H1 (cell line): ENCODE data around the gene TIFAB. TPM values are rescaled to one million over a fixed set of nuclear protein-coding genes. Genes with fewer than 3 reads are reported as not detected.
A peak's percentile ranks its signal among the peaks of the same experiment; 100 is the strongest.

Experiments
- CTCF ChIA-PET: fragments of 300-600 bp; sonication (Branson Sonifier 250); formaldehyde crosslinking; loops from one replicate; lab custom pipeline; 2021; ENCODE audit not compliant: partially characterized antibody; lab: Charles Lee
- POLR2A ChIA-PET: fragments of 300-600 bp; sonication (Branson Sonifier 250); formaldehyde crosslinking; loops from one replicate; lab custom pipeline; 2021; ENCODE audit warnings: inconsistent platforms; ENCODE audit not compliant: partially characterized antibody; lab: Charles Lee
- DNase-seq, 2 experiments: peaks; one replicate each; pipeline versions ENCODE4 v3.0.0 to v3.0.0-alpha.2; 2010 to 2022; ENCODE audit warnings: low spot score in 2 of 2, low read depth in 1 of 2, mixed read lengths in 1 of 2
- FAIRE-seq: peaks from 2 replicates; lab custom pipeline; 2011; peaks lifted over from hg19 to GRCh38; lab: Jason Lieb, UNC
- H2AFZ ChIP-seq: 2 replicates; pipeline ENCODE4 v1.8.1; 2012; ENCODE audit warnings: low read length, inconsistent platforms
- H2AK5ac ChIP-seq: 2 replicates; pipeline ENCODE4 v1.6.1; 2013; ENCODE audit warnings: low read depth, low read length
- H2BK120ac ChIP-seq: replicated peaks from 2 replicates; pipeline ENCODE3; 2013; ENCODE audit warnings: low read depth, low read length, inconsistent platforms
- H2BK12ac ChIP-seq: 2 replicates; pipeline ENCODE4 v1.6.1; 2013; ENCODE audit warnings: low read depth, low read length
- H2BK15ac ChIP-seq: 2 replicates; pipeline ENCODE4 v1.6.1; 2013; ENCODE audit warnings: low read length
- H2BK20ac ChIP-seq: 2 replicates; pipeline ENCODE4 v1.6.1; 2013; ENCODE audit warnings: low read length
- H2BK5ac ChIP-seq: 2 replicates; pipeline ENCODE4 v1.6.1; 2013; ENCODE audit warnings: low read depth, low read length
- H3K14ac ChIP-seq: 2 replicates; pipeline ENCODE4 v1.6.1; 2013; ENCODE audit warnings: inconsistent platforms; ENCODE audit not compliant: insufficient read length
- H3K18ac ChIP-seq: 2 replicates; pipeline ENCODE4 v1.6.1; 2013; ENCODE audit warnings: low read length; ENCODE audit errors: extremely low read depth
- H3K23ac ChIP-seq: 2 replicates; pipeline ENCODE4 v1.6.1; 2013; ENCODE audit warnings: inconsistent platforms; ENCODE audit not compliant: insufficient read length
- H3K23me2 ChIP-seq: 2 replicates; pipeline ENCODE4 v1.6.1; 2013; ENCODE audit warnings: low read depth, low read length
- H3K27ac ChIP-seq: 2 replicates; pipeline ENCODE4 v1.6.1; 2011; ENCODE audit warnings: low read depth, low read length, inconsistent platforms
- H3K27me3 ChIP-seq, 4 experiments: replicated peaks in 1 of 4; 1 replicate in 1 of 4; 2 replicates in 3 of 4; pipeline versions ENCODE4 v1.6.1 to v1.8.1; 2011 to 2013; ENCODE audit warnings: low read length in 3 of 4, mild to moderate bottlenecking in 3 of 4, inconsistent platforms in 2 of 4, mixed read lengths in 2 of 4, moderate library complexity in 1 of 4; ENCODE audit not compliant: control insufficient read depth in 3 of 4, insufficient read depth in 3 of 4; ENCODE audit errors: extremely low read depth in 1 of 4
- H3K36me3 ChIP-seq, 4 experiments: 2 replicates each; pipeline versions ENCODE4 v1.6.1 to v1.8.1; 2011 to 2013; ENCODE audit warnings: mild to moderate bottlenecking in 4 of 4, low read length in 3 of 4, moderate library complexity in 2 of 4, control low read depth in 1 of 4, inconsistent platforms in 1 of 4; ENCODE audit not compliant: insufficient read depth in 4 of 4, control insufficient read depth in 2 of 4
- H3K4ac ChIP-seq: replicated peaks from 2 replicates; pipeline ENCODE3; 2013; ENCODE audit warnings: low read length, low read depth, mixed read lengths, inconsistent platforms; ENCODE audit not compliant: insufficient read length
- H3K4me1 ChIP-seq, 4 experiments: replicated peaks in 1 of 4; 1 replicate in 1 of 4; 2 replicates in 3 of 4; pipeline versions ENCODE4 v1.6.1 to v1.8.1; 2011 to 2013; ENCODE audit warnings: low read length in 3 of 4, inconsistent platforms in 2 of 4, mixed read lengths in 1 of 4; ENCODE audit not compliant: insufficient read depth in 4 of 4, control insufficient read depth in 3 of 4
- H3K4me2 ChIP-seq, 2 experiments: 2 replicates each; pipeline versions ENCODE4 v1.6.1 to v1.8.1; 2011 to 2013; ENCODE audit warnings: low read depth in 2 of 2, low read length in 2 of 2, control low read depth in 1 of 2, inconsistent platforms in 1 of 2, mild to moderate bottlenecking in 1 of 2; ENCODE audit not compliant: insufficient read depth in 1 of 2
- H3K4me3 ChIP-seq, 4 experiments: fragments of 200-600, 300-600 bp in 1 of 4; sonication (generic), shearing (Covaris generic), sonication (Bioruptor Twin) in 1 of 4; 2 replicates each; pipeline versions ENCODE4 v1.5.1 to v1.8.1; 2011 to 2016; ENCODE audit warnings: low read length in 4 of 4, low read depth in 3 of 4, control low read depth in 2 of 4, inconsistent platforms in 2 of 4, mild to moderate bottlenecking in 2 of 4, mixed read lengths in 1 of 4, moderate library complexity in 1 of 4; ENCODE audit not compliant: insufficient read depth in 2 of 4; ENCODE audit errors: extremely low read depth in 1 of 4
- H3K56ac ChIP-seq: replicated peaks from 2 replicates; pipeline ENCODE3; 2013; ENCODE audit warnings: low read depth, mild to moderate bottlenecking, mixed read lengths, low read length, inconsistent platforms; ENCODE audit not compliant: insufficient read length
- H3K79me1 ChIP-seq: 2 replicates; pipeline ENCODE4 v1.6.1; 2013; ENCODE audit warnings: low read depth, low read length, control low read depth
- H3K79me2 ChIP-seq, 2 experiments: 2 replicates each; pipeline versions ENCODE4 v1.6.1 to v1.8.1; 2012 to 2013; ENCODE audit warnings: low read length in 2 of 2, mild to moderate bottlenecking in 2 of 2, inconsistent platforms in 1 of 2; ENCODE audit not compliant: insufficient read depth in 2 of 2, control insufficient read depth in 1 of 2
- H3K9ac ChIP-seq, 4 experiments: replicated peaks in 1 of 4; 1 replicate in 1 of 4; 2 replicates in 3 of 4; pipeline versions ENCODE4 v1.6.1 to v1.8.1; 2011 to 2013; ENCODE audit warnings: low read depth in 3 of 4, low read length in 3 of 4, control low read depth in 2 of 4, mild to moderate bottlenecking in 2 of 4, moderate library complexity in 2 of 4, inconsistent platforms in 1 of 4; ENCODE audit errors: extremely low read depth in 1 of 4
- H3K9me3 ChIP-seq, 2 experiments: 2 replicates each; pipeline versions ENCODE4 v1.6.1 to v1.8.1; 2012 to 2013; ENCODE audit warnings: mild to moderate bottlenecking in 2 of 2, moderate library complexity in 2 of 2, control low read depth in 1 of 2, inconsistent platforms in 1 of 2, low read depth in 1 of 2, low read length in 1 of 2, mixed read lengths in 1 of 2; ENCODE audit not compliant: insufficient read depth in 2 of 2
- H4K20me1 ChIP-seq, 2 experiments: replicated peaks in 1 of 2; 2 replicates each; pipeline versions ENCODE3 to v1.8.1; 2011 to 2013; ENCODE audit warnings: inconsistent platforms in 2 of 2, low read length in 2 of 2, mild to moderate bottlenecking in 1 of 2; ENCODE audit not compliant: insufficient read depth in 2 of 2, control insufficient read depth in 1 of 2
- H4K5ac ChIP-seq: 2 replicates; pipeline ENCODE4 v1.6.1; 2013; ENCODE audit warnings: low read length, low read depth, mixed read lengths, inconsistent platforms; ENCODE audit not compliant: insufficient read length
- H4K8ac ChIP-seq: 2 replicates; pipeline ENCODE4 v1.8.0; 2013; ENCODE audit warnings: mild to moderate bottlenecking, moderate library complexity, low read length, inconsistent platforms; ENCODE audit not compliant: insufficient read depth; ENCODE audit errors: extremely low read depth
- H4K91ac ChIP-seq: replicated peaks from 2 replicates; pipeline ENCODE3; 2013; ENCODE audit warnings: low read length, mixed read lengths, inconsistent platforms; ENCODE audit not compliant: insufficient read length
- ASH2L ChIP-seq: fragments of 200-600, 300-600 bp; sonication (generic); IDR thresholded peaks from one replicate; pipeline ENCODE4 v1.7.1; 2017; ENCODE audit warnings: low read length
- CHD2 ChIP-seq: IDR thresholded peaks from 2 replicates; pipeline ENCODE4 v1.6.1; 2012; ENCODE audit warnings: low read length, improper control_type of control experiment
- JUN ChIP-seq: IDR thresholded peaks from 2 replicates; pipeline ENCODE4 v1.6.1; 2011; ENCODE audit warnings: low read depth, mild to moderate bottlenecking, improper control_type of control experiment, low read length
- SAP30 ChIP-seq: fragments of 300-600 bp; sonication (generic); IDR thresholded peaks from 2 replicates; pipeline ENCODE4 v1.7.1; 2012; ENCODE audit warnings: low read length, moderate library complexity, mild to moderate bottlenecking, inconsistent platforms; ENCODE audit not compliant: insufficient read depth, insufficient replicate concordance
- WGBS, 2 experiments: shearing (Covaris generic) in 1 of 2; methylation state at CpG; one replicate each; pipeline versions ENCODE4 v1.1.6 to v1.1.7; 2013 to 2015; ENCODE audit warnings: low lambda C conversion rate in 2 of 2, mixed read lengths in 2 of 2, inconsistent platforms in 1 of 2, low coverage in 1 of 2, missing lambda C conversion rate in 1 of 2; ENCODE audit not compliant: insufficient replicate concordance in 2 of 2, insufficient coverage in 1 of 2, insufficient read length in 1 of 2; ENCODE audit errors: extremely low coverage in 1 of 2, missing lambda C conversion rate in 1 of 2; 5-methylcytosine and 5-hydroxymethylcytosine counted together
- polyA plus RNA-seq, 7 experiments: library from polyadenylated mRNA; depleted of rRNA in 3 of 7; stranded (reverse) in 5 of 7; unstranded in 2 of 7; fragments of >200 nt in 5 of 7; fragments of 200-250 nt in 2 of 7; gene quantifications; 1 replicate in 5 of 7; 2 replicates in 1 of 7; 4 replicates in 1 of 7; pipeline versions ENCODE4 v1.2.1 to v1.2.3, GENCODE V29; 2011 to 2013; ENCODE audit warnings: missing spikeins in 2 of 7, mixed read lengths in 2 of 7
- total RNA-seq: library from RNA; stranded (reverse); fragmentation: NEBNext Ultra II Directional; extraction: Animal tissue kit (Norgen Biotek cat#: 25700); gene quantifications from 2 replicates; pipeline ENCODE4 v1.2.1, GENCODE V29; 2021

Gene TIFAB
- total and polyA plus RNA-seq, 2 of the 8 experiments (the other 6 are each of a cell fraction or from before 2014, with no cell fraction given), result not detected

GRCh38 chr5:135492319-135492626 lies 40.1 kb upstream of the TIFAB start:
- Histone ChIP-seq H3K4me2 (peak overlapping the region; percentile 73 to 76; a peak in 2 of 4 replicates), H3K4me3 (peak overlapping the region in 1 of 4 experiments; percentile 56; a peak in 2 of 8 replicates), H4K20me1 (peaks cover 6 to 20% of the 10 kb centered on the region in 2 experiments), H3K79me2 (no peaks in the 10 kb centered on the region), H3K23ac (no peak overlapping the region), H3K27me3 (peaks cover 74 to 99% (median 89%) of the 10 kb centered on the region in 4 experiments), H3K4ac (no peak overlapping the region), H3K56ac (no peak overlapping the region), H4K5ac (no peak overlapping the region), H4K91ac (no peak overlapping the region), H2BK120ac (no peak overlapping the region), H3K9ac (no peak overlapping the region), H2AFZ (no peak overlapping the region), H3K27ac (no peak overlapping the region), H3K23me2 (peaks cover 20% of the 10 kb centered on the region; the same call in 1 of the 2 replicates), H3K4me1 (peaks cover 4 to 40% (median 24%) of the 10 kb centered on the region in 4 experiments), H4K8ac (no peak overlapping the region), H2BK5ac (no peak overlapping the region), H2AK5ac (no peak overlapping the region), H3K36me3 (no peaks in the 10 kb centered on the region), H2BK12ac (0 out of 2 replicates have a peak overlapping the region, but pooled peaks have one; percentile 46), H3K18ac (no peak overlapping the region), H3K79me1 (no peaks in the 10 kb centered on the region), H2BK20ac (0 out of 2 replicates have a peak overlapping the region, but pooled peaks have one; percentile 66), H3K9me3 (no peaks in the 10 kb centered on the region), H2BK15ac (no peak overlapping the region), H3K14ac (no peak overlapping the region)
- POLR2A ChIA-PET, result interaction anchor here (2.8 kb wide), 1 partner anchor 43 kb away, joined by 15 read pairs; the partner anchor contains the start of gene NEUROG1
- CTCF ChIA-PET, result interaction anchor here (1.0 to 9.9 kb wide), 9 partner anchors 13 to 74 kb away, joined by 4 to 137 read pairs (median 11); partner anchors contain the start of gene NEUROG1
- no peak for DNase-seq
- WGBS, 2 experiments, result 41% methylated on average over 3 of the region's 3 CpGs; no CpG with 5 or more reads in 1 of the 2 experiments
- FAIRE-seq, result no peak
- TF ChIP-seq ASH2L, result no peak
- no peak for TF ChIP-seq JUN
- no peak for TF ChIP-seq SAP30
- TF ChIP-seq CHD2, result no peak
